A673 (cell line): ENCODE data around the gene EYS. TPM values are rescaled to one million over a fixed set of nuclear protein-coding genes. Genes with fewer than 3 reads are reported as not detected.

Source experiments
- BruUV-seq: library from RNA; stranded (reverse); fragments of 400-500 nt; replicated peaks from 2 replicates; lab custom pipeline; 2021; lab: Mats Ljungman, UMichigan
- CTCF ChIA-PET: fragments of 300-600 bp; sonication (Branson Sonifier 250); formaldehyde crosslinking; loops from one replicate; lab custom pipeline; 2022; ENCODE audit warnings: antibody characterized with exemption; lab: Charles Lee
- POLR2A ChIA-PET: fragments of 300-600 bp; sonication (Branson Sonifier 250); formaldehyde crosslinking; loops from one replicate; lab custom pipeline; 2022; ENCODE audit warnings: antibody characterized with exemption; ENCODE audit not compliant: low non-redundant PET; lab: Charles Lee
- DNase-seq: peaks from one replicate; pipeline ENCODE4 v3.0.0-alpha.2; 2015; ENCODE audit warnings: low spot score
- H3K27ac ChIP-seq: fragments of 200-600 bp; sonication (generic); 2 replicates; pipeline ENCODE4 v1.5.1; 2016; ENCODE audit warnings: mixed run types, low read depth, mild to moderate bottlenecking, mixed read lengths, antibody characterized with exemption, low read length; ENCODE audit not compliant: poor library complexity, severe bottlenecking
- H3K27me3 ChIP-seq: fragments of 200-600 bp; sonication (generic); replicated peaks from 2 replicates; pipeline ENCODE4 v1.6.1; 2017; ENCODE audit warnings: mixed run types, low read depth, mild to moderate bottlenecking, mixed read lengths, antibody characterized with exemption, low read length; ENCODE audit not compliant: insufficient read depth, poor library complexity
- H3K36me3 ChIP-seq: fragments of 200-600 bp; sonication (generic); 2 replicates; pipeline ENCODE4 v1.6.1; 2016; ENCODE audit warnings: mixed run types, mild to moderate bottlenecking, mixed read lengths, antibody characterized with exemption, low read length; ENCODE audit not compliant: insufficient read depth, poor library complexity, severe bottlenecking
- H3K4me1 ChIP-seq: fragments of 200-600 bp; sonication (generic); 2 replicates; pipeline ENCODE4 v1.6.1; 2017; ENCODE audit warnings: mixed run types, mild to moderate bottlenecking, mixed read lengths, antibody characterized with exemption, low read length; ENCODE audit not compliant: insufficient read depth, poor library complexity, severe bottlenecking
- H3K4me3 ChIP-seq: fragments of 200-600 bp; sonication (generic); 2 replicates; pipeline ENCODE4 v1.5.1; 2016; ENCODE audit warnings: low read depth, mixed run types, mild to moderate bottlenecking, mixed read lengths, low read length; ENCODE audit not compliant: poor library complexity, severe bottlenecking
- H3K9me3 ChIP-seq: fragments of 200-600 bp; sonication (generic); 2 replicates; pipeline ENCODE4 v1.6.1; 2016; ENCODE audit warnings: mixed run types, low read depth, mild to moderate bottlenecking, mixed read lengths, antibody characterized with exemption, low read length; ENCODE audit not compliant: poor library complexity, severe bottlenecking
- EZH2 ChIP-seq: fragments of 200-600 bp; sonication (generic); IDR thresholded peaks from 2 replicates; pipeline ENCODE4 v1.6.1; 2017; ENCODE audit warnings: borderline replicate concordance, low read depth, mild to moderate bottlenecking, mixed read lengths, antibody characterized with exemption, low read length; ENCODE audit not compliant: poor library complexity, severe bottlenecking
- intact Hi-C: fragments of 100-400 bp; cut with micrococcal nuclease; formaldehyde crosslinking; loops from one replicate; pipeline ENCODE4 v1.10.0; 2022; ENCODE audit not compliant: unreplicated experiment
- total RNA-seq: library from RNA; stranded (reverse); gene quantifications from 2 replicates; pipeline ENCODE4 v1.2.3, GENCODE V29; 2021
- TF ChIP-seq, protein P1 (sequence below): fragments of 300-800, 200-600 bp; sonication (generic); conservative IDR thresholded peaks from 2 replicates; pipeline ENCODE4 v1.5.1; 2017; ENCODE audit warnings: low read depth, mild to moderate bottlenecking, antibody characterized with exemption, low read length, moderate library complexity, mixed read lengths

Gene EYS
- total RNA-seq, 1 experiment from 2014 or later, result 0.47 TPM

DNA sequence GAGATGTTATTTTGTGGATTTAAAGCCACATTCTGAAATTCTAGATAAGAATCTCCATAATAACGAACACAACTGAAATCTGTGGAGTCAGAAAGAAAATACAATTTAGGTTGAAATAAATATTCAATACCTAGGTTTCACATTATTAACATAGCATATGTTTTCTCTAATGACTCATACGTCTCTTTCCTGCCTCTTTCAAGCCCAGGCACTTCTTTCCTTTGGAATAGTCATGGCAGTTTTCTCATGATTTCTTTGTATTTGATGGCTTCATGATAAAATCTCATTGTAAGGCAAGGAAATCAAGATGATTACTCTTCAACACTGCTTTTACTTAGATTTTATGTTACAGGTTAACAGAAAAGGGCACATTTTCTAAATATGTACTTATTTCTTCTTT is 1267.8 kb downstream of the EYS start:
- H3K4me1 ChIP-seq, result no peaks in the 10 kb centered on the region
- CTCF ChIA-PET, result no interaction called here
- no TSS peak for BruUV-seq

DNA sequence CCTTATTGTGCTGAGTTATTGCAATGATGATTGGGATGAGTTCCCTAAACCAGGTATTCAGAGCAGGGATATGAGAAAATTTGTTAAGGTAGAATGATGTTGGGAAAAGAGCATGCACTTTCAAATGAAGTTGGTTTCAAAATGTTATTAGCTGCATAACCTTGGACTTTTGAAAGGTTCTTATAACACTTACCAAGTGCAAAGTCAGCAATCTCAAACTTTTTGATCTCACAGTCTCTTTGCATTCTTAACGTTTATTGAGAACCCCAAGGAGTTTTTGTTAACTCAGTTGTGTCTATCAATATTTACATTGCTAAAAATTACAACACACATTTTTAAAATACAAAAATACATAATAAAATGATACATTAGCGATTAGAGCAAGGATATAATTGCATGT is 1269.0 kb downstream of the EYS start:
- DNase-seq, result no peak
- POLR2A ChIA-PET, result no interaction called here
- Histone ChIP-seq H3K4me1 (no peaks in the 10 kb centered on the region), H3K4me3 (no peak overlapping the region), H3K27me3 (no peaks in the 10 kb centered on the region), H3K27ac (no peak overlapping the region), H3K9me3 (no peaks in the 10 kb centered on the region), H3K36me3 (no peaks in the 10 kb centered on the region)
- no TSS peak for BruUV-seq
- CTCF ChIA-PET, result no interaction called here
- intact Hi-C loops, result no loop called here
- no peak for TF ChIP-seq EZH2
- TF ChIP-seq, protein P1, sequence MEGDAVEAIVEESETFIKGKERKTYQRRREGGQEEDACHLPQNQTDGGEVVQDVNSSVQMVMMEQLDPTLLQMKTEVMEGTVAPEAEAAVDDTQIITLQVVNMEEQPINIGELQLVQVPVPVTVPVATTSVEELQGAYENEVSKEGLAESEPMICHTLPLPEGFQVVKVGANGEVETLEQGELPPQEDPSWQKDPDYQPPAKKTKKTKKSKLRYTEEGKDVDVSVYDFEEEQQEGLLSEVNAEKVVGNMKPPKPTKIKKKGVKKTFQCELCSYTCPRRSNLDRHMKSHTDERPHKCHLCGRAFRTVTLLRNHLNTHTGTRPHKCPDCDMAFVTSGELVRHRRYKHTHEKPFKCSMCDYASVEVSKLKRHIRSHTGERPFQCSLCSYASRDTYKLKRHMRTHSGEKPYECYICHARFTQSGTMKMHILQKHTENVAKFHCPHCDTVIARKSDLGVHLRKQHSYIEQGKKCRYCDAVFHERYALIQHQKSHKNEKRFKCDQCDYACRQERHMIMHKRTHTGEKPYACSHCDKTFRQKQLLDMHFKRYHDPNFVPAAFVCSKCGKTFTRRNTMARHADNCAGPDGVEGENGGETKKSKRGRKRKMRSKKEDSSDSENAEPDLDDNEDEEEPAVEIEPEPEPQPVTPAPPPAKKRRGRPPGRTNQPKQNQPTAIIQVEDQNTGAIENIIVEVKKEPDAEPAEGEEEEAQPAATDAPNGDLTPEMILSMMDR, result no peak

More for the DNA sequence above, 1267.8 kb downstream of the EYS start:
- intact Hi-C loops, result no loop called here
- Histone ChIP-seq H3K9me3 (no peaks in the 10 kb centered on the region), H3K27me3 (no peaks in the 10 kb centered on the region), H3K27ac (no peak overlapping the region), H3K36me3 (no peaks in the 10 kb centered on the region), H3K4me3 (no peak overlapping the region)
- DNase-seq, result peak; percentile 2
- POLR2A ChIA-PET, result no interaction called here
- TF ChIP-seq EZH2, result no peak
- TF ChIP-seq, protein P1, result no peak

DNA sequence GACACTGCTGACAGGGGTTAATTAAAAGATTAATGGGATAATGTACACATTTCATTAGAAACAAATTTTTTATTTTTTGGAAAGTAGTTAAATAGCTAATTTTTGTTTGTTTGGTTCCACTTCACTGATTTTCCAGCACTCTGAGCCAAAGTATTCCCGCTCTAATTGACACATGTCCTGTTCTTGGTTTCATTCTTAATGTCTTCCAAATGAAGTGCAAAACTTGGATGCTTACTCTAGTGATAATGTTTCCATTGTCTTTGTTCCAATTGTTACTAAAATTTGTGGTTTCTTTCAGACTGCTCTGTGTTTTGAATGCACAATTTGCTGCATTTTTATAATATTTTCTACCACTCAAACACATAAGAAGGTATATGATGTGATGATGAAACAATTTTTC is 1277.1 kb downstream of the EYS start:
- Histone ChIP-seq H3K36me3 (no peaks in the 10 kb centered on the region), H3K4me3 (no peak overlapping the region), H3K4me1 (no peaks in the 10 kb centered on the region), H3K9me3 (no peaks in the 10 kb centered on the region), H3K27ac (no peak overlapping the region), H3K27me3 (no peaks in the 10 kb centered on the region)
- ChIA-PET CTCF (no interaction called here), POLR2A (no interaction called here)
- BruUV-seq, result no TSS peak
- no peak for TF ChIP-seq EZH2
- TF ChIP-seq, protein P1, result no peak
- intact Hi-C loops, result no loop called here
- no peak for DNase-seq
